ENCODE results near the gene PRTN3.
A peak's percentile ranks its signal among the peaks of the same experiment; 100 is the strongest.

The PRTN3 gene

DNA sequence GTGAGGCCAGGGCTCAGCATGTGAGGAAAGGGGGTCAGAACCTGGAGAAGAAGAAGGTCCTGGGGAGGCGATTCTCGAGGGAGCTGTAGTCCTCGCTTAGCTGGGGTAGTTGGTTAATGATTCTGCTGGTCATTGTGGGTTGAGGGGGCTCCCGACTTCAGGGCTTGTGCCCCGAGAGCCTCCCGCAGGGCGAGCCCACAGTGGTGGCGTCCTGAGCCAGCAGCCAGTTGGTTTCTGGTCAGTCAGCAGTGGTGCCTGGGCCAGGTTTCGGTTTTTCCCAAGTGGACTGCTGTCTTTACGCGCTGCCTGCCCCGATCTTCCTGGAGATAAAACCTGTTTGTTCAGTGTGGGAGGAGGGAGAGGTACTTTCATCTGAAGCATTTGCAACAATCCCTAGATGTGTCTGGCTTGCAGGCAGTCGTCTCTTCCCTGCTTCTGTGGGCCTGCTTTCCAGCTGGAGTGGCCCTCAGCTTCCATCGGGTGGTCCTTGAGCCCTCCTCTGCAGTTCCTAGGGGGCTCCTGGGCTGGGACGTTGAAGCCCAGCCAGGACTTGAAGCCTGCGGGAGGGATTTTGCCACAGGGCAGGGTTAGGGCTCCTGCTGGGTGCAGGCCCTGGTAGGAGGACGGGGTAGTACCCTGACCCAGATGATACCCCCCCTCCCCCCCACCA, 40.3 kb upstream of the PRTN3 start:
- H3K4me3 ChIP-seq (replicated peaks in 1 of 2; ENCODE audit: low read depth in 2 of 2, low read length in 2 of 2) = peak overlapping the region; percentile 34 to 44
- peak; percentile 47 to 65 for DNase-seq (ENCODE audit: low read depth in 2 of 2)
- TF ChIP-seq, protein P1, sequence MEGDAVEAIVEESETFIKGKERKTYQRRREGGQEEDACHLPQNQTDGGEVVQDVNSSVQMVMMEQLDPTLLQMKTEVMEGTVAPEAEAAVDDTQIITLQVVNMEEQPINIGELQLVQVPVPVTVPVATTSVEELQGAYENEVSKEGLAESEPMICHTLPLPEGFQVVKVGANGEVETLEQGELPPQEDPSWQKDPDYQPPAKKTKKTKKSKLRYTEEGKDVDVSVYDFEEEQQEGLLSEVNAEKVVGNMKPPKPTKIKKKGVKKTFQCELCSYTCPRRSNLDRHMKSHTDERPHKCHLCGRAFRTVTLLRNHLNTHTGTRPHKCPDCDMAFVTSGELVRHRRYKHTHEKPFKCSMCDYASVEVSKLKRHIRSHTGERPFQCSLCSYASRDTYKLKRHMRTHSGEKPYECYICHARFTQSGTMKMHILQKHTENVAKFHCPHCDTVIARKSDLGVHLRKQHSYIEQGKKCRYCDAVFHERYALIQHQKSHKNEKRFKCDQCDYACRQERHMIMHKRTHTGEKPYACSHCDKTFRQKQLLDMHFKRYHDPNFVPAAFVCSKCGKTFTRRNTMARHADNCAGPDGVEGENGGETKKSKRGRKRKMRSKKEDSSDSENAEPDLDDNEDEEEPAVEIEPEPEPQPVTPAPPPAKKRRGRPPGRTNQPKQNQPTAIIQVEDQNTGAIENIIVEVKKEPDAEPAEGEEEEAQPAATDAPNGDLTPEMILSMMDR (IDR thresholded peaks at IDR 0.05; ENCODE audit: low read depth, low read length) = no peak

DNA sequence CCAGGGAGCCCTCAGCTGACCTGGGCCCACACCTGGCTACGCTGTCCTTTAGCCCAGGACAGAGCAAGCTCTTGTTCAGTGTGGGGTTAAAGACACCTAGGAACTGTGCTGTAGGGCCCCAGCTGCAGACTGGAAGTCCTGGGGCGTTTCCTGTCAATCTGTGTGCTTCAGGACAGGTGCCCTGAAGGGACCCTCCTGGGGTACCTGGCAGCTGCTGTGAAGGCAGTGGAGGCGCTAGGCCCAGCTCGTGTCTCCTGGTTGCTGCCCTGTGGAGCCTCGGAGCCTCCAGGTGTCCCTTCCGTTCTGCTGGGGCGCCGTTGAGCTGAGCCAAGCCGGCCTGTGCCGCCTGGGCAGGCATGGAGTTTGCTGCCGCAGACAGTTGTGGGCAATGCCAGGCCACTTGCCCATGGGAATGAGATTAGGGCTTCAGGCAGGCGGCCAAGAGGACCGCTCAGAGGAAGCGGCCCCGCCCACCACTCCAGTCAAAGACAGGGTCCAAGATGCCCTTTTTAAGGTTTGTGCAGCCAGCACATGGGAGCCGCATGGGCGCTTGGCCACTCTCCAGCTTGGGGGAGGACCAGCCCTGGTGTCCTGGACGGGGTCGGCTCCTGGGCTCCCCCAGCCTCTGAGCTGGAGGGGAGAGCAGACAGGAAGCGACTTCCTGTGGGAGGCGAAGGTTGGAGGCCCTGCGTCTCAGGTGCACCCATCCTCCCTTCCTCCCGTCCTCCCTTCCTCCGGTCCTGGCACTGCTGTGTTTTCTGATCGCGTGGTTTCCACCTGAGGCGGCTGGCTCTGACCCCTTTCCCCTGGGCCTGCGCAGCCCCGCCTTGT, 39.6 kb upstream of the PRTN3 start:
- H3K4me3 ChIP-seq (replicated peaks in 1 of 2; ENCODE audit: low read depth in 2 of 2, low read length in 2 of 2) = peak overlapping the region; percentile 34 to 44
- TF ChIP-seq, protein P1 (IDR thresholded peaks at IDR 0.05; ENCODE audit: low read depth, low read length) = no peak
- DNase-seq (ENCODE audit: low read depth in 2 of 2) = peak; percentile 58 to 85

DNA sequence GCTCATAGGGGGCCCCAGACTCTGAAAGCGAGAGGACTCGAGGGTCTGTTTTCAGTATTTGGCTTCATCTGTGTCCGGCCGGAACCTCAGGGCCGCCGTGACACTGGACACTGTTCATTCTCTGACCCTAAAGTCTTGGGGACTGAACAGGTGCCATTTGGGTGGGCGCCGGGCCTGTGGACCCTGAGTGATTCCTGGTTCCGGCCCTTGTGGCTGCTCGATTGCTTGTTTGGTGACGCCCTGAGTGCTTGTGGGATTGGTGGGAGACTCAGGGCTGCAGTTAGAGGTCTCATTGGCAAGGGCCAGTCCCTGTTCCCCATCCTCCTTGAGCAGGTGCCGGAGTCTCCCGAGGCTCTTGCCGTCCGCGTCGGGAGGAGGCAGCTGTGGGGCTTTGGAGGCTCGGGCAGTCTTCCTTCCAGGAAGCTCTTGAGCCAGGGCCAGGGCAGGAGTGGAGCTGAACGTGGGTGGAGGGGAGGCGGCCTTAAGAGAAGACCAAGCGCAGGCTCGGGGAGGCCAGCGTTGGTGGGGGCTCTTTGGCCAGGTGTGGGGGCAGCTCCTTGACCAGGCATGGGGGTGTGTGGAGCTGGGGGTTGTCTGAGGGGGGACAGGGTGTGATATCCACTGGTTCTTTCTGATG, 38.8 kb upstream of the PRTN3 start:
- H3K4me3 ChIP-seq (replicated peaks in 1 of 2; ENCODE audit: low read depth in 2 of 2, low read length in 2 of 2) = peak overlapping the region; percentile 34 to 44
- TF ChIP-seq, protein P1 (IDR thresholded peaks at IDR 0.05; ENCODE audit: low read depth, low read length) = no peak
- DNase-seq (ENCODE audit: low read depth in 2 of 2) = peak; percentile 66 to 85

DNA sequence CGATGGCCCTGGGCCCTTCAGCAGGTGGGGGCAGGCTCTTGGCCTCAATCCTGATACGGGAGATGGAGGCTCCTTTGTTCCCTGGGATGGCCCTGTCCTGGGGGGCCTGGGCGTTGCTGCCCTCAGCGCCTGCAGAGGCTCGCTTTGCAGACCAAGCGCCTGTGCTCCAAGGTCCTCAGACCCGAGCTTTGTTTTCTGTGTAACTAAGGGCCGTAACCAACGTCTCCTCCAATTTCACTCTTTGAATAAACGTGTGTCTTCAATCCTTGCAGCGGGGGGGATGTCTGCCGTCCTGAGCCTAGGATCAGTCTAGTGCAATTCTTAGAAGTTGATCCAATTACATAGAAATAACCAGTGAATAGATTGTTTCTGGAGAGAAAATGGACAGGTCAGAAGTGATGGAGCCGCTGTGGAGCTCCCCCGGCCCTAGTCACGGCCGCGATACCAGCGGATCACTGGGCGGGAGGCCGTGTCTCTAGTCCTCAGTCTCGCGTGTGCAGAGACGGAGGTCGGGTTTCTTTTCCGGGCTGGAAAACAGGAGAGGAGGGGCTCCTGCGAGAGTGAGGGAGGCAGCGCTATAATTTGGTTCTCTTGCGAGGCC, 38.2 kb upstream of the PRTN3 start:
- TF ChIP-seq, protein P1 (IDR thresholded peaks at IDR 0.05; ENCODE audit: low read depth, low read length) = no peak

DNA sequence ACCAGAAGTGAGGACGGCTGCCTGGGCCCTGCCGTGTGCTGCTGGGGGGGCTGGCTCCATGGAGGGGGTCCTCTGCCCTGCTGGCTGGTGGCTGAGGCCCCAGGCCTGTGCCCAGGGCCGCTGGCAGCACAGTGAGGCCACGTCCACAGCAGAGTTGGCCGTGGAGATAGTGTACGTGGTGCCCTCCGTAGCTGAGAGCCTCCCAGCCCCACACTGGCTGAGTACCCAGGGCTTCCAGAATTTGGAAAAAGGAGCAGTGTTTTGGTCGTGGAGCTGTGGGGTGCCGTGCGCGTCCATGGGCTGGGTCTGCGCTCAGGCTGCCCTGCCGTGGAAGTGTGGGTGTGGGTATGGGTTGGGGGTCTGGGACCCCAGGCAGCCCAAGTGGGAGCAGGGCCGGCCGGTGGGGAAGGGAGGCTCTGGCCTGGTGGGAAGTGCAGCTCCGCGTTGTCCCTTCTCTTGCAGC, 37.7 kb upstream of the PRTN3 start:
- DNase-seq (ENCODE audit: low read depth in 2 of 2) = no peak
- peak overlapping the region in 1 of 2 donors; percentile 44 for H3K4me3 ChIP-seq (replicated peaks in 1 of 2; ENCODE audit: low read depth in 2 of 2, low read length in 2 of 2)
- TF ChIP-seq, protein P1 (IDR thresholded peaks at IDR 0.05; ENCODE audit: low read depth, low read length) = no peak

More for the DNA sequence above, 38.2 kb upstream of the PRTN3 start:
- DNase-seq (ENCODE audit: low read depth in 2 of 2) = peak in 1 of 2 donors; percentile 54
- H3K4me3 ChIP-seq (replicated peaks in 1 of 2; ENCODE audit: low read depth in 2 of 2, low read length in 2 of 2) = peak overlapping the region; percentile 34 to 44

DNA sequence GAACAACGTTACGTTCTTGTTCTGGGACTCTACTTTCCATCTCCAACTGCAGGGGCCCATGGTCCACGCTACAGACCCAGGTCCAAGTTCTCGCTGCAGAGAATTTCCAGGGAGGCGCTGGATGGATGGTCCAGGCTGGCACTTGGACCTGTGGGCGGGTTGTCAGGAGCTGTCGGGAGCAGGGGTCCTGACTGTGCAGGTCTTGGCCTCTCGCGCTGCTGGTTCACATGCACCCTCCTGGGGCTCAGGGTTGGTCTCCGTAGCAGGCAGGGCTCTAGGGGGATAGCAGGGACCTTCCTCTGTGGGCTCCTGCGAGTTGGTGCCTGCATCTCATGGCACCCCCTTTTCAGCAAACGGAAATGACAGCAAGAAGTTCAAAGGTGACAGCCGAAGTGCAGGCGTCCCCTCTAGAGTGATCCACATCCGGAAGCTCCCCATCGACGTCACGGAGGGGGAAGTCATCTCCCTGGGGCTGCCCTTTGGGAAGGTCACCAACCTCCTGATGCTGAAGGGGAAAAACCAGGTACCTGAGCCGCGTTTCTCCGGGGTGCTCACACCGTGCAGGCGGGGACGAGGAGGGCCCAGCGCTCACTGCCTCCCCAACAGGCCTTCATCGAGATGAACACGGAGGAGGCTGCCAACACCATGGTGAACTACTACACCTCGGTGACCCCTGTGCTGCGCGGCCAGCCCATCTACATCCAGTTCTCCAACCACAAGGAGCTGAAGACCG, 36.9 kb upstream of the PRTN3 start:
- TF ChIP-seq, protein P1 (IDR thresholded peaks at IDR 0.05; ENCODE audit: low read depth, low read length) = no peak
- DNase-seq (ENCODE audit: low read depth in 2 of 2) = no peak
- no peak overlapping the region for H3K4me3 ChIP-seq (replicated peaks in 1 of 2; ENCODE audit: low read depth in 2 of 2, low read length in 2 of 2)

Measured in cardiac fibroblast (primary cell).